Mammary epithelial cell (primary cell): ENCODE data around the gene GRIN2C.

Source experiments
- CTCF ChIP-seq, 2 donors: IDR thresholded peaks in 1 of 2; conservative IDR thresholded peaks in 1 of 2; 2 replicates each; pipeline ENCODE4 v1.5.1; 2011 to 2012; ENCODE audit warnings: inconsistent platforms in 2 of 2, low read length in 2 of 2, mild to moderate bottlenecking in 2 of 2, control low read depth in 1 of 2, low read depth in 1 of 2; ENCODE audit not compliant: insufficient read depth in 1 of 2; ENCODE audit errors: extremely low read depth in 1 of 2
- EZH2 ChIP-seq: IDR thresholded peaks from 2 replicates; pipeline ENCODE4 v1.6.1; 2012; ENCODE audit warnings: low read length, inconsistent platforms, borderline replicate concordance

DNA sequence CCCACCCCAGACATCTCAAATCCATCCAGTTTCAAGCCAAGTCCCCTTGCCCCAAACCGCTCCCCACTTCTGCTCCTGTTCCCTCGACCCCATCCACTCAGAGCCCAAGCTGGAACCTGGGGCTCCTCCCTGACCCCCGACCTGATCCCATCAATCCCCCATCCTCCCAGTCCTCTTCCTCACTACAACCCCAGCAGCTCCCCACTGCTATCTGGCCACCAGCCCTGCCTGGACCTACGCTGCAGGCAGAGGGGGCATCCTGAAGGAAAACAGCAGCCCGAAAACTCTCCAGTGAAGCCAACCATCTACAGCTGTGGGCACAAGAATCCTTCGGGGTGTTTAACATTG, 9.2 kb upstream of the GRIN2C start:
- TF ChIP-seq CTCF (conservative IDR thresholded peaks at IDR 0.05 in 1 of 2, IDR thresholded peaks at IDR 0.05 in 1 of 2; ENCODE audit: extremely low read depth in 1 of 2, insufficient read depth in 1 of 2, low read depth in 1 of 2, low read length in 2 of 2) (no peak), EZH2 (no peak)
